Cardiac atrium fibroblast (primary cell): ENCODE results near the gene CD2. TPM values are rescaled to one million over a fixed set of nuclear protein-coding genes. Genes with fewer than 3 reads are reported as not detected.

Source experiments
- total RNA-seq: library from RNA; depleted of rRNA; stranded (reverse); fragments of >200 nt; gene quantifications from 2 replicates; pipeline ENCODE4 v1.2.3, GENCODE V29; 2015

CD2 gene
- not detected in 2 replicates for total RNA-seq

GRCh38 chr1:116754198-116754977, at the start of gene CD2:
Gene CD2 (plus strand): TSS chr1:116754430. CDS start chr1:116754493, 63 bp downstream.

Other genes with a start within 250 kb of the CD2 start
- 9.0 and 24.1 TPM in 2 replicates for gene CD58, start 183.4 kb upstream of the CD2 start, total RNA-seq
- 6.0 and 7.4 TPM in 2 replicates for gene IGSF3, start 86.7 kb upstream of the CD2 start, total RNA-seq
- 156 and 189 TPM in 2 replicates for gene PTGFRN, start 155.5 kb downstream of the CD2 start, total RNA-seq
- under 0.01 and 0.54 TPM in 2 replicates for gene CD101, start 247.3 kb downstream of the CD2 start, total RNA-seq